Measurements from ENCODE around the gene TM9SF4.
"Not testable (repeated sequence)": the region's sequence is repeated elsewhere in the genome, so short reads cannot be mapped to it uniquely, and the experiment has no call there.

Gene TM9SF4

GRCh38 chr20:32189123-32189410 lies 79.6 kb downstream of the TM9SF4 start:
- no peak for TF ChIP-seq CTCF (IDR thresholded peaks at IDR 0.05; ENCODE audit: low read depth, low read length, missing control alignments)
- peak overlapping the region; percentile 49 for H3K4me3 ChIP-seq (ENCODE audit: low read depth, low read length)
- DNase-seq (ENCODE audit: low read depth): no peak
- in situ Hi-C loops (cut with HindIII; ENCODE audit: low sequenced_read_pairs): loop anchor here (10.0 kb wide), 1 partner anchor 144 kb away; no protein-coding TSS in a partner anchor

- H3K4me3 ChIP-seq (ENCODE audit: low read depth, low read length): peak overlapping the region; percentile 49
- DNase-seq (ENCODE audit: low read depth): no peak
- in situ Hi-C loops (cut with HindIII; ENCODE audit: low sequenced_read_pairs): loop anchor here (10.0 kb wide), 1 partner anchor 145 kb away; no protein-coding TSS in a partner anchor
- no peak for TF ChIP-seq CTCF (IDR thresholded peaks at IDR 0.05; ENCODE audit: low read depth, low read length, missing control alignments)
Measured at GRCh38 chr20:32189691-32190615, 80.4 kb downstream of the TM9SF4 start.

GRCh38 chr20:32190616-32191415 lies 81.3 kb downstream of the TM9SF4 start:
- no peak for TF ChIP-seq CTCF (IDR thresholded peaks at IDR 0.05; ENCODE audit: low read depth, low read length, missing control alignments)
- in situ Hi-C loops (cut with HindIII; ENCODE audit: low sequenced_read_pairs): no loop called here
- no peak for DNase-seq (ENCODE audit: low read depth)
- H3K4me3 ChIP-seq (ENCODE audit: low read depth, low read length): peak overlapping the region; percentile 49

- TF ChIP-seq CTCF (IDR thresholded peaks at IDR 0.05; ENCODE audit: low read depth, low read length, missing control alignments): no peak
- no peak for DNase-seq (ENCODE audit: low read depth)
- in situ Hi-C loops (cut with HindIII; ENCODE audit: low sequenced_read_pairs): no loop called here
- no peak overlapping the region for H3K4me3 ChIP-seq (ENCODE audit: low read depth, low read length)
Measured at GRCh38 chr20:32191422-32191821, 81.9 kb downstream of the TM9SF4 start.

GRCh38 chr20:32191873-32192272 lies 82.4 kb downstream of the TM9SF4 start:
- TF ChIP-seq CTCF (IDR thresholded peaks at IDR 0.05; ENCODE audit: low read depth, low read length, missing control alignments): no peak
- in situ Hi-C loops (cut with HindIII; ENCODE audit: low sequenced_read_pairs): no loop called here
- no peak for DNase-seq (ENCODE audit: low read depth)
- no peak overlapping the region for H3K4me3 ChIP-seq (ENCODE audit: low read depth, low read length)

GRCh38 chr20:32192698-32193097 lies 83.2 kb downstream of the TM9SF4 start:
- in situ Hi-C loops (cut with HindIII; ENCODE audit: low sequenced_read_pairs): no loop called here
- DNase-seq (ENCODE audit: low read depth): no peak
- H3K4me3 ChIP-seq (ENCODE audit: low read depth, low read length): no peak overlapping the region
- no peak for TF ChIP-seq CTCF (IDR thresholded peaks at IDR 0.05; ENCODE audit: low read depth, low read length, missing control alignments)

GRCh38 chr20:32193336-32193735 lies 83.8 kb downstream of the TM9SF4 start:
- H3K4me3 ChIP-seq (ENCODE audit: low read depth, low read length); in situ Hi-C loops (cut with HindIII; ENCODE audit: low sequenced_read_pairs); DNase-seq (ENCODE audit: low read depth): not testable (repeated sequence)
